WI38 (cell line): ENCODE results near the gene PHLPP2.
A peak's percentile ranks its signal among the peaks of the same experiment; 100 is the strongest.

ENCODE experiments used
- H3K4me3 ChIP-seq: 2 replicates; pipeline ENCODE4 v1.5.1; 2011; ENCODE audit warnings: low read depth, mild to moderate bottlenecking, control low read depth, low read length
- CTCF ChIP-seq: IDR thresholded peaks from 2 replicates; pipeline ENCODE4 v1.5.1; 2012; ENCODE audit warnings: low read depth, mild to moderate bottlenecking, control low read depth, low read length

PHLPP2 gene, protein sequence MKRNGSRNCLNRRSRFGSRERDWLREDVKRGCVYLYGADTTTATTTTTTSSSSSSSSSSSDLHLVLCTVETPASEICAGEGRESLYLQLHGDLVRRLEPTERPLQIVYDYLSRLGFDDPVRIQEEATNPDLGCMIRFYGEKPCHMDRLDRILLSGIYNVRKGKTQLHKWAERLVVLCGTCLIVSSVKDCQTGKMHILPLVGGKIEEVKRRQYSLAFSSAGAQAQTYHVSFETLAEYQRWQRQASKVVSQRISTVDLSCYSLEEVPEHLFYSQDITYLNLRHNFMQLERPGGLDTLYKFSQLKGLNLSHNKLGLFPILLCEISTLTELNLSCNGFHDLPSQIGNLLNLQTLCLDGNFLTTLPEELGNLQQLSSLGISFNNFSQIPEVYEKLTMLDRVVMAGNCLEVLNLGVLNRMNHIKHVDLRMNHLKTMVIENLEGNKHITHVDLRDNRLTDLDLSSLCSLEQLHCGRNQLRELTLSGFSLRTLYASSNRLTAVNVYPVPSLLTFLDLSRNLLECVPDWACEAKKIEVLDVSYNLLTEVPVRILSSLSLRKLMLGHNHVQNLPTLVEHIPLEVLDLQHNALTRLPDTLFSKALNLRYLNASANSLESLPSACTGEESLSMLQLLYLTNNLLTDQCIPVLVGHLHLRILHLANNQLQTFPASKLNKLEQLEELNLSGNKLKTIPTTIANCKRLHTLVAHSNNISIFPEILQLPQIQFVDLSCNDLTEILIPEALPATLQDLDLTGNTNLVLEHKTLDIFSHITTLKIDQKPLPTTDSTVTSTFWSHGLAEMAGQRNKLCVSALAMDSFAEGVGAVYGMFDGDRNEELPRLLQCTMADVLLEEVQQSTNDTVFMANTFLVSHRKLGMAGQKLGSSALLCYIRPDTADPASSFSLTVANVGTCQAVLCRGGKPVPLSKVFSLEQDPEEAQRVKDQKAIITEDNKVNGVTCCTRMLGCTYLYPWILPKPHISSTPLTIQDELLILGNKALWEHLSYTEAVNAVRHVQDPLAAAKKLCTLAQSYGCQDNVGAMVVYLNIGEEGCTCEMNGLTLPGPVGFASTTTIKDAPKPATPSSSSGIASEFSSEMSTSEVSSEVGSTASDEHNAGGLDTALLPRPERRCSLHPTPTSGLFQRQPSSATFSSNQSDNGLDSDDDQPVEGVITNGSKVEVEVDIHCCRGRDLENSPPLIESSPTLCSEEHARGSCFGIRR (N-terminal part only)

GRCh38 chr16:71724320-71724751 lies at the start of gene PHLPP2:
TSS of gene PHLPP2 (minus strand) at chr16:71724701. CDS start at chr16:71714795, 9,906 bp downstream.
- no peak for TF ChIP-seq CTCF
- peak within 1 kb of the TSS; percentile 79 for H3K4me3 ChIP-seq

DNA sequence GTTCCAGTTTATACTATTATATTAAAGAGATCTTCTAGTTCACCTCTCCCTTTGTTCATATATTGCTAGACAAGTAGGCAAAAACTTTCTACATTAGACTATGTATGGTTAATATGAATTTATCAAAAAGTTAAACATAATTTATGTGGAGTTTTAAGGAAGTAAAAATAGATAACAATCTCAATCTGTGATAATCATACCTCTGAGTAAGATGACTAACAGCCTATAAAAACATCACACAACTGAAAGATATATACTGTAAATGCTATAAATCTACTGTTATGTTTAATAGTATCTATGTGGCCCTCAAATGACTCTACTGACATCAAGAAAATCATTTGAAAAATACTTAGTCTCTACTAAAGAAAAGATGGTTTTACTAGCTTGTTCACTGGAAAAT lies 47.1 kb upstream of the PHLPP2 start:
- TF ChIP-seq CTCF = no peak
- no peak overlapping the region for H3K4me3 ChIP-seq

DNA sequence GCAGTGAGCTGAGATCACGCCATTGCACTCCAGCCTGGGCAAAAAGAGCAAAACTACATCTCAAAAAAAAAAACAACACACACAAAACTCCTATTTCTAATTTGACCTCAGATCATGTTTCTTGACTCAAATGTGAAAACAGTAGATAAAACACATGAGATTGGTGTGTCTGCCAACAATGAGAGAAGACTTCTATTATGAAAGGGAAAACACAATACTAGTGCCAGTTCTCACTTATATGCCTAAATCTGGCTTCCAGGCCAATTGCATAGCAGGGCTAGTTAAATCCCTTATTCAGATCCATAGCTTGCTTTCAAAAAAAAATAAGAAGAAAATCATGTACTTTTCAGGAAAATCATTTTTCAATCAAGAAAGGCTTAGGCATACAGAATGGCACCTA lies 44.7 kb upstream of the PHLPP2 start:
- TF ChIP-seq CTCF = no peak
- H3K4me3 ChIP-seq = no peak overlapping the region

GRCh38 chr16:71767060-71767900 lies 42.8 kb upstream of the PHLPP2 start:
- TF ChIP-seq CTCF = no peak
- no peak overlapping the region for H3K4me3 ChIP-seq

DNA sequence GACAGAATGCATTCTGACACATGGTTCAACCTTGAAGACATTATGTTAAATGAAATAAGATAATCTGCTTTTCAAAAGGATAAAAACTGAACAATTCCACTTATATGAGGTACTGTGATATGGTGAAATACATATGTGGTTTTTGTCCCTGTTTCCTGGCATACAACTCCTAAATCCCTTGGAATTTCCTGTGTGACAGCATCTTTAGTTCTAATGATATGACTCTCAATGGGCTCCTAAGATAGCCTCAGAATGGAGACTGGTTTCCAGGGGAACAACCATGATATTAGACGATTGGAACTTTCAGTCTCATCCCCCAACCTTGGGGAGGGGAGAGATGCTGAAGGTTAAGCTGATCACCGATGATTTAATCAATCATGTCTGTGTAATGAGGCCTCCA lies 37.7 kb upstream of the PHLPP2 start:
- no peak overlapping the region for H3K4me3 ChIP-seq
- no peak for TF ChIP-seq CTCF

- H3K4me3 ChIP-seq = no peak overlapping the region
- TF ChIP-seq CTCF = no peak
Observed at GRCh38 chr16:71761097-71761496, 36.6 kb upstream of the PHLPP2 start.
